HEK293 (cell line): ENCODE measurements around the gene PGM1.

Experiments
- CTCF ChIA-PET: fragments of 350-600 bp; formaldehyde crosslinking; extraction: SDS; loops from one replicate; lab custom pipeline; 2021; ENCODE audit warnings: antibody characterized with exemption; lab: Yijun Ruan, JAX
- POLR2A ChIA-PET: fragments of 300-600 bp; formaldehyde crosslinking; extraction: SDS; loops from one replicate; lab custom pipeline; 2020; ENCODE audit warnings: antibody characterized with exemption, inconsistent platforms; lab: Yijun Ruan, JAX
- H3K27ac ChIP-seq: fragments of 200-500 bp; sonication (Bioruptor generic); 2 replicates; pipeline ENCODE4 v1.5.1; 2014; ENCODE audit warnings: low read depth, low read length, control low read depth, inconsistent platforms; ENCODE audit errors: extremely low read depth
- H3K36me3 ChIP-seq, 2 experiments: fragments of 200-500 bp in 1 of 2; sonication (Bioruptor generic) in 1 of 2; 1 replicate in 1 of 2; 2 replicates in 1 of 2; pipeline ENCODE4 v1.5.1; 2014 to 2017; ENCODE audit warnings: inconsistent platforms in 2 of 2, low read length in 2 of 2; ENCODE audit not compliant: control insufficient read depth in 2 of 2, insufficient read depth in 1 of 2
- H3K4me1 ChIP-seq: fragments of 200-500 bp; sonication (Bioruptor generic); 2 replicates; pipeline ENCODE4 v1.5.1; 2014; ENCODE audit warnings: mild to moderate bottlenecking, low read length, inconsistent platforms; ENCODE audit not compliant: control insufficient read depth, insufficient read depth
- H3K4me3 ChIP-seq: 2 replicates; pipeline ENCODE4 v1.5.1; 2011; ENCODE audit warnings: low read depth, mild to moderate bottlenecking, control low read depth, low read length, moderate library complexity
- H3K9me3 ChIP-seq: fragments of 200-500 bp; sonication (Bioruptor generic); 2 replicates; pipeline ENCODE4 v1.5.1; 2014; ENCODE audit warnings: low read depth, low read length, inconsistent platforms; ENCODE audit not compliant: control insufficient read depth, insufficient read depth
- GLI4 ChIP-seq: fragments of 450-650 bp; formaldehyde crosslinking; IDR thresholded peaks from 2 replicates; pipeline ENCODE4 v1.5.1; 2016; ENCODE audit warnings: missing biosample characterization, missing genetic modification characterization
- HIC1 ChIP-seq: fragments of 450-650 bp; formaldehyde crosslinking; IDR thresholded peaks from 2 replicates; pipeline ENCODE4 v1.5.1; 2016; ENCODE audit warnings: missing biosample characterization, missing genetic modification characterization
- KLF10 ChIP-seq: fragments of 450-650 bp; IDR thresholded peaks from 2 replicates; pipeline ENCODE4 v1.5.1; 2018; ENCODE audit warnings: missing biosample characterization, mild to moderate bottlenecking, missing genetic modification characterization
- SCRT2 ChIP-seq: fragments of 450-650 bp; formaldehyde crosslinking; IDR thresholded peaks from 2 replicates; pipeline ENCODE4 v1.5.1; 2016; ENCODE audit warnings: missing biosample characterization, missing genetic modification characterization
- WT1 ChIP-seq: fragments of 450-650 bp; formaldehyde crosslinking; IDR thresholded peaks from 2 replicates; pipeline ENCODE4 v1.5.1; 2016; ENCODE audit warnings: missing biosample characterization, missing genetic modification characterization
- ZNF146 ChIP-seq: fragments of 450-650 bp; formaldehyde crosslinking; IDR thresholded peaks from 2 replicates; pipeline ENCODE4 v1.5.1; 2016; ENCODE audit warnings: missing biosample characterization, missing genetic modification characterization
- ZNF184 ChIP-seq: fragments of 450-650 bp; IDR thresholded peaks from 2 replicates; pipeline ENCODE4 v1.5.1; 2018; ENCODE audit warnings: missing biosample characterization, mild to moderate bottlenecking, missing genetic modification characterization
- ZNF26 ChIP-seq: fragments of 450-650 bp; formaldehyde crosslinking; IDR thresholded peaks from 2 replicates; pipeline ENCODE4 v1.5.1; 2016; ENCODE audit warnings: missing biosample characterization, missing genetic modification characterization
- ZNF37A ChIP-seq: fragments of 450-650 bp; IDR thresholded peaks from 2 replicates; pipeline ENCODE4 v1.5.1; 2018; ENCODE audit warnings: missing biosample characterization, missing genetic modification characterization
- ZNF398 ChIP-seq: fragments of 450-650 bp; formaldehyde crosslinking; IDR thresholded peaks from 2 replicates; pipeline ENCODE4 v1.5.1; 2017; ENCODE audit warnings: missing biosample characterization, missing genetic modification characterization
- ZNF501 ChIP-seq: fragments of 450-650 bp; formaldehyde crosslinking; IDR thresholded peaks from 2 replicates; pipeline ENCODE4 v1.5.1; 2016; ENCODE audit warnings: missing biosample characterization, missing genetic modification characterization
- ZNF510 ChIP-seq: fragments of 450-650 bp; formaldehyde crosslinking; IDR thresholded peaks from 2 replicates; pipeline ENCODE4 v1.5.1; 2018; ENCODE audit warnings: mild to moderate bottlenecking, missing genetic modification characterization, missing biosample characterization; ENCODE audit not compliant: insufficient replicate concordance
- ZNF514 ChIP-seq: fragments of 450-650 bp; formaldehyde crosslinking; IDR thresholded peaks from 2 replicates; pipeline ENCODE4 v1.5.1; 2016; ENCODE audit warnings: missing biosample characterization, missing genetic modification characterization
- ZNF558 ChIP-seq: fragments of 450-650 bp; formaldehyde crosslinking; IDR thresholded peaks from 2 replicates; pipeline ENCODE4 v1.5.1; 2016; ENCODE audit warnings: missing biosample characterization, missing genetic modification characterization
- ZNF654 ChIP-seq: fragments of 450-650 bp; formaldehyde crosslinking; IDR thresholded peaks from 2 replicates; pipeline ENCODE4 v1.5.1; 2016; ENCODE audit warnings: low read depth, missing biosample characterization, missing genetic modification characterization
- ZNF677 ChIP-seq: fragments of 450-650 bp; IDR thresholded peaks from 2 replicates; pipeline ENCODE4 v1.5.0; 2018; ENCODE audit warnings: missing biosample characterization, mild to moderate bottlenecking, missing genetic modification characterization, moderate library complexity
- ZNF843 ChIP-seq: fragments of 450-650 bp; formaldehyde crosslinking; IDR thresholded peaks from 2 replicates; pipeline ENCODE4 v1.5.1; 2016; ENCODE audit warnings: missing biosample characterization, missing genetic modification characterization
- TF ChIP-seq, protein P1 (sequence below): fragments of 450-650 bp; formaldehyde crosslinking; IDR thresholded peaks from 2 replicates; pipeline ENCODE4 v1.5.1; 2017; ENCODE audit warnings: missing biosample characterization, missing genetic modification characterization
- TF ChIP-seq, protein P2 (sequence below): fragments of 450-650 bp; formaldehyde crosslinking; IDR thresholded peaks from 2 replicates; pipeline ENCODE4 v1.5.1; 2016; ENCODE audit warnings: missing biosample characterization, missing genetic modification characterization

PGM1 gene

DNA sequence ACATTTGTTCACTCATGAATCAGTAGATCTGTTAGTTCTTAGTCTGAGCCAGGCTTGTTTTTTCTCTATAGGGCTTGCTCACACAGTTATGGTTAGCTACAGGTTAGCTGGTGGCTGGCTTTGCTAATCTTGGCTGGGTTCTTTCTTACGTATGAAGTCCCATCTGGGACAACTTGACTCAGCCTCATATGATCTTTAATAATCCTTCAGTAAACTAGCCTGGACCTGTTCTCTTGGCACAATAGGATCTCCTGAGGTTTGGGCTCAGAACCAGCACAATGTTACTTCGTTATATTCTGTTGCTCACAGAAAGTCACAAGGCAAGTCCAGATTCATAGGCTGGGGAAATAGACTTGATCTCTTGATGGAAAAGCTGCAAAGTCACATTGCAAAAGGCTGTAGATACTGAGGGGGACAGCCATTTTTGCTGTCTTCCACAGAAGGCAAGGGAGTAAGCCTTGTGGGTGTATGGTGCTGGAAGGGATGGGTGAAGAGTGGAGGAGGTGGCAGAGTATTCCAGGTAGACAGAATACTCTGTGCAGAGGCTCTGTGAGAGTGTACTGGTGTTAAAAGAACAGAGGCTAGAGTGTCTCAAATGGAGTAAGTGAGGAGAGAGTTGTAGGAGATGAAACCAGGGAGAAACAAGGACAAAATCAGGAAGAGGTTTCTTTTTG is 45.5 kb upstream of the PGM1 start:
- CTCF ChIA-PET, result interaction anchor here (1.1 to 1.2 kb wide), 3 partner anchors 9 to 10 kb away, joined by 3 to 4 read pairs (median 4); no protein-coding TSS in a partner anchor
- TF ChIP-seq SCRT2 (tag by site-specific recombination), result peak; percentile 21; the same call in 1 of the 2 replicates
- no peak for TF ChIP-seq ZNF558
- TF ChIP-seq ZNF677 (tag by site-specific recombination), result peak; percentile 81
- no peak overlapping the region for H3K27ac ChIP-seq
- H3K4me3 ChIP-seq, result no peak overlapping the region
- H3K9me3 ChIP-seq, result no peaks in the 10 kb centered on the region
- H3K36me3 ChIP-seq, result peaks cover 0 to 10% of the 10 kb centered on the region in 2 experiments; a peak in 1 of 3 replicates
- no peaks in the 10 kb centered on the region for H3K4me1 ChIP-seq
- POLR2A ChIA-PET, result no interaction called here

DNA sequence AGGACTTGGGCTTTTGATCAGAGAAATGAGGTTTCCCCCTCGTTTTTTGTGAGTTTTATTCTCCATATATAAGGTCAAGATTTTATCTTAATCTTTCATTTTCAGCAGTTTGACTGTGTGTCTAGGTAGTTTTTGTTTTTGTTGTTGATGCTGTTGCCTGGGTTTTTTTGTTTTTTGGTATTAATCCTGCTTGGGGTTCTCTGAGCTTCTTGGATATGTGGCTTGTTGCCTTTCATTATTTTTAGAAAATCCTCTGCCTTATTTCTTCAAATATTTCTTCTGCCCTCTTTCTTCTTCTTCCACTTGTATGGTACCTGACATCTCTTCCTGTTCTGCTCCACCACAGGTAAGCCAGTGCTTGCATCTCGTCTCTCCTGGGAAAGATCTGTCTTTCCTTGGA is 44.9 kb upstream of the PGM1 start:
- H3K36me3 ChIP-seq, result peaks cover 0 to 10% of the 10 kb centered on the region in 2 experiments; a peak in 2 of 3 replicates
- no peak overlapping the region for H3K4me3 ChIP-seq
- ChIA-PET POLR2A (no interaction called here), CTCF (interaction anchor here (1.1 to 1.2 kb wide), 2 partner anchors 9 to 10 kb away, joined by 3 to 4 read pairs; no protein-coding TSS in a partner anchor)
- TF ChIP-seq ZNF558, result peak; percentile 95
- TF ChIP-seq, protein P1, sequence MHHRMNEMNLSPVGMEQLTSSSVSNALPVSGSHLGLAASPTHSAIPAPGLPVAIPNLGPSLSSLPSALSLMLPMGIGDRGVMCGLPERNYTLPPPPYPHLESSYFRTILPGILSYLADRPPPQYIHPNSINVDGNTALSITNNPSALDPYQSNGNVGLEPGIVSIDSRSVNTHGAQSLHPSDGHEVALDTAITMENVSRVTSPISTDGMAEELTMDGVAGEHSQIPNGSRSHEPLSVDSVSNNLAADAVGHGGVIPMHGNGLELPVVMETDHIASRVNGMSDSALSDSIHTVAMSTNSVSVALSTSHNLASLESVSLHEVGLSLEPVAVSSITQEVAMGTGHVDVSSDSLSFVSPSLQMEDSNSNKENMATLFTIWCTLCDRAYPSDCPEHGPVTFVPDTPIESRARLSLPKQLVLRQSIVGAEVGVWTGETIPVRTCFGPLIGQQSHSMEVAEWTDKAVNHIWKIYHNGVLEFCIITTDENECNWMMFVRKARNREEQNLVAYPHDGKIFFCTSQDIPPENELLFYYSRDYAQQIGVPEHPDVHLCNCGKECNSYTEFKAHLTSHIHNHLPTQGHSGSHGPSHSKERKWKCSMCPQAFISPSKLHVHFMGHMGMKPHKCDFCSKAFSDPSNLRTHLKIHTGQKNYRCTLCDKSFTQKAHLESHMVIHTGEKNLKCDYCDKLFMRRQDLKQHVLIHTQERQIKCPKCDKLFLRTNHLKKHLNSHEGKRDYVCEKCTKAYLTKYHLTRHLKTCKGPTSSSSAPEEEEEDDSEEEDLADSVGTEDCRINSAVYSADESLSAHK (tag by site-specific recombination), result no peak
- no peak for TF ChIP-seq ZNF501 (tag by site-specific recombination)
- no peak for TF ChIP-seq ZNF26 (tag by site-specific recombination)
- TF ChIP-seq, protein P2, sequence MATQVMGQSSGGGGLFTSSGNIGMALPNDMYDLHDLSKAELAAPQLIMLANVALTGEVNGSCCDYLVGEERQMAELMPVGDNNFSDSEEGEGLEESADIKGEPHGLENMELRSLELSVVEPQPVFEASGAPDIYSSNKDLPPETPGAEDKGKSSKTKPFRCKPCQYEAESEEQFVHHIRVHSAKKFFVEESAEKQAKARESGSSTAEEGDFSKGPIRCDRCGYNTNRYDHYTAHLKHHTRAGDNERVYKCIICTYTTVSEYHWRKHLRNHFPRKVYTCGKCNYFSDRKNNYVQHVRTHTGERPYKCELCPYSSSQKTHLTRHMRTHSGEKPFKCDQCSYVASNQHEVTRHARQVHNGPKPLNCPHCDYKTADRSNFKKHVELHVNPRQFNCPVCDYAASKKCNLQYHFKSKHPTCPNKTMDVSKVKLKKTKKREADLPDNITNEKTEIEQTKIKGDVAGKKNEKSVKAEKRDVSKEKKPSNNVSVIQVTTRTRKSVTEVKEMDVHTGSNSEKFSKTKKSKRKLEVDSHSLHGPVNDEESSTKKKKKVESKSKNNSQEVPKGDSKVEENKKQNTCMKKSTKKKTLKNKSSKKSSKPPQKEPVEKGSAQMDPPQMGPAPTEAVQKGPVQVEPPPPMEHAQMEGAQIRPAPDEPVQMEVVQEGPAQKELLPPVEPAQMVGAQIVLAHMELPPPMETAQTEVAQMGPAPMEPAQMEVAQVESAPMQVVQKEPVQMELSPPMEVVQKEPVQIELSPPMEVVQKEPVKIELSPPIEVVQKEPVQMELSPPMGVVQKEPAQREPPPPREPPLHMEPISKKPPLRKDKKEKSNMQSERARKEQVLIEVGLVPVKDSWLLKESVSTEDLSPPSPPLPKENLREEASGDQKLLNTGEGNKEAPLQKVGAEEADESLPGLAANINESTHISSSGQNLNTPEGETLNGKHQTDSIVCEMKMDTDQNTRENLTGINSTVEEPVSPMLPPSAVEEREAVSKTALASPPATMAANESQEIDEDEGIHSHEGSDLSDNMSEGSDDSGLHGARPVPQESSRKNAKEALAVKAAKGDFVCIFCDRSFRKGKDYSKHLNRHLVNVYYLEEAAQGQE (tag by site-specific recombination), result no peak
- H3K9me3 ChIP-seq, result no peaks in the 10 kb centered on the region
- H3K27ac ChIP-seq, result no peak overlapping the region
- no peaks in the 10 kb centered on the region for H3K4me1 ChIP-seq

DNA sequence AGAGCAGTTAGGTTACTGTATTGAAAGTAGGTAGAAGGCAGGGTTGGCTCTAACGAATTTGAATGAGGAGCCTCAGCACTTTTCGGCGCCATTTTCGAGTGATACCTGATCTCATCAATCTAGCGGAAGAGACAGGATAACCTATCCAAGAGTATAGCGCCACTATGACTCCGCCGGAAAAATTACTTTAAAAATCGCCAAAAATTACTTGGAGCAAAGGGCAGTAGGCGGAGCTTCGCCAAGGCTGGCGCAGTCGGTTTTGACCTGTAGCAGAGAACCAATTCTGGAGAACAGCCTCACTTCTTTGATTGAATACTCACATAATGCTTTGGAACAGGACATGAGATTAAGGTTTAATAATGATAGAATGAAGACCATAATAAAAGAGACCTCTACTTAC is 44.3 kb upstream of the PGM1 start:
- Histone ChIP-seq H3K27ac (no peak overlapping the region), H3K9me3 (no peaks in the 10 kb centered on the region), H3K4me3 (no peak overlapping the region), H3K4me1 (no peaks in the 10 kb centered on the region), H3K36me3 (peaks cover 0 to 10% of the 10 kb centered on the region in 2 experiments; a peak in 2 of 3 replicates)
- POLR2A ChIA-PET, result no interaction called here
- CTCF ChIA-PET, result interaction anchor here (1.1 to 1.2 kb wide), 3 partner anchors 8 to 11 kb away, joined by 3 to 4 read pairs (median 3); no protein-coding TSS in a partner anchor
- TF ChIP-seq ZNF184 (tag by site-specific recombination) (no peak), ZNF146 (no peak), ZNF37A (tag by site-specific recombination) (no peak), ZNF514 (tag by site-specific recombination) (no peak), ZNF510 (tag by site-specific recombination) (no peak), ZNF654 (tag by site-specific recombination) (no peak), ZNF843 (tag by site-specific recombination) (no peak), HIC1 (tag by site-specific recombination) (no peak), KLF10 (tag by site-specific recombination) (no peak), WT1 (tag by site-specific recombination) (no peak), GLI4 (tag by site-specific recombination) (no peak), ZNF398 (tag by site-specific recombination) (no peak), ZNF501 (tag by site-specific recombination) (no peak)
